Lung (tissue), 12 donors: ENCODE data around the gene IL21R. TPM values are rescaled to one million over a fixed set of nuclear protein-coding genes. Genes with fewer than 3 reads are reported as not detected.

ENCODE experiments used
- ATAC-seq: fragments of 200-7000 bp; cut with Tn5 transposase; one replicate; pipeline ENCODE4 v1.9.1; 2020; ENCODE audit warnings: moderate number of reproducible peaks; ENCODE audit not compliant: insufficient read depth, low FRiP score
- DNase-seq, 3 donors: peaks; one replicate each; pipeline ENCODE4 v3.0.0-alpha.2; 2013 to 2017
- H3K27ac ChIP-seq, 2 donors: one replicate each; pipeline ENCODE4 v1.5.1; 2013; ENCODE audit warnings: mild to moderate bottlenecking in 2 of 2, moderate library complexity in 2 of 2, control low read depth in 1 of 2, inconsistent platforms in 1 of 2, low read depth in 1 of 2, low read length in 1 of 2
- H3K27me3 ChIP-seq, 3 donors: one replicate each; pipeline ENCODE4 v1.5.1; 2013; ENCODE audit warnings: low read length in 2 of 3; ENCODE audit not compliant: control insufficient read depth in 3 of 3, insufficient read depth in 3 of 3
- H3K36me3 ChIP-seq, 4 donors: one replicate each; pipeline ENCODE4 v1.5.1; 2013; ENCODE audit warnings: low read length in 4 of 4, mild to moderate bottlenecking in 1 of 4, moderate library complexity in 1 of 4; ENCODE audit not compliant: control insufficient read depth in 4 of 4, insufficient read depth in 4 of 4
- H3K4me1 ChIP-seq, 5 donors: one replicate each; pipeline ENCODE4 v1.5.1; 2013; ENCODE audit warnings: low read length in 5 of 5, mild to moderate bottlenecking in 2 of 5, moderate library complexity in 1 of 5; ENCODE audit not compliant: control insufficient read depth in 5 of 5, insufficient read depth in 5 of 5
- H3K4me3 ChIP-seq: one replicate; pipeline ENCODE4 v1.5.1; 2013; ENCODE audit warnings: mild to moderate bottlenecking, control low read depth, moderate library complexity
- H3K9ac ChIP-seq, 2 donors: one replicate each; pipeline ENCODE4 v1.5.1; 2013; ENCODE audit warnings: low read length in 2 of 2, control low read depth in 1 of 2; ENCODE audit not compliant: insufficient read depth in 1 of 2
- H3K9me3 ChIP-seq, 4 donors: one replicate each; pipeline ENCODE4 v1.5.1; 2013; ENCODE audit warnings: low read length in 3 of 4, mild to moderate bottlenecking in 1 of 4, moderate library complexity in 1 of 4; ENCODE audit not compliant: control insufficient read depth in 4 of 4, insufficient read depth in 3 of 4
- WGBS, 2 donors: extraction: QIAGEN DNeasy Blood & Tissue Kit; methylation state at CpG; one replicate each; pipeline ENCODE4 v1.1.7; 2013; 5-methylcytosine and 5-hydroxymethylcytosine counted together
- polyA plus RNA-seq, 2 donors: library from polyadenylated mRNA; stranded (reverse); fragments of 200-250 nt; gene quantifications; one replicate each; pipeline ENCODE4 v1.2.1, GENCODE V29; 2013
- total RNA-seq, 2 donors: library from RNA; depleted of rRNA in 1 of 2; stranded (reverse); fragments of >200 nt in 1 of 2; gene quantifications; one replicate each; pipeline ENCODE4 v1.2.1, GENCODE V29; 2014 to 2021
- TF ChIP-seq, protein P1 (sequence below): IDR thresholded peaks from 2 replicates; pipeline ENCODE4 v1.5.1; 2012; ENCODE audit warnings: mild to moderate bottlenecking; ENCODE audit errors: control extremely low read depth, extremely low read depth
- donor health status: control.
- donor health status: control.
- donor health status: Bipolar disorder and iron deficiency.
- donor health status: healthy.
- donor health status: DM: yes; HTN: yes; CAD: no.

Gene IL21R
- total and polyA plus RNA-seq, 4 donors, result 1.0 to 6.3 (median 4.0) TPM

DNA sequence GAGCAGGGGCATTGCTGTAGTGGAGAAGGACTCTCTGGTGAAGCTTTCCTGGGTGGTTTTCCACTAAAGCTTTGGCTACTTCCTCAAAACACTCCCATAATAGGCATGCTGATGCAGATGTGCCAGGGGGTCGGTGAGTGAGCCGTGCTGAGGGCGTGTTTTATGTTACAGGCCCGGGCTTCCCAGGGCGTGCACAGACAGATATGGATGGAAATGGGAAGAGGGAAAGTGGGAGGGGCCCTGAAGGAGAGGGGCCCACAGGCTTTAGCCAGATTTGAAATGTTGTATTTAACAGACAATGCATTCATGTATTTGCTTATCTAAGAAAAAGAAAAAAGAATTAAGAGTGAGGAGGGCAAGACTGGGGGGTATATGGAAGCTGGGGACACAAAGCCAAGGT lies 56.3 kb downstream of the IL21R start:
- no peak for ATAC-seq
- Histone ChIP-seq H3K9me3 (no peaks in the 10 kb centered on the region), H3K27ac (no peak overlapping the region), H3K36me3 (peaks cover under 1 to 37% (median 15%) of the 10 kb centered on the region in 4 donors), H3K4me3 (no peak overlapping the region), H3K9ac (no peak overlapping the region), H3K4me1 (peaks cover 0 to 7% (median 0%) of the 10 kb centered on the region in 5 donors), H3K27me3 (no peaks in the 10 kb centered on the region)
- WGBS, 2 donors, result 64 to 65% methylated on average over 5 of the region's 5 CpGs
- no peak for DNase-seq
- TF ChIP-seq, protein P1, sequence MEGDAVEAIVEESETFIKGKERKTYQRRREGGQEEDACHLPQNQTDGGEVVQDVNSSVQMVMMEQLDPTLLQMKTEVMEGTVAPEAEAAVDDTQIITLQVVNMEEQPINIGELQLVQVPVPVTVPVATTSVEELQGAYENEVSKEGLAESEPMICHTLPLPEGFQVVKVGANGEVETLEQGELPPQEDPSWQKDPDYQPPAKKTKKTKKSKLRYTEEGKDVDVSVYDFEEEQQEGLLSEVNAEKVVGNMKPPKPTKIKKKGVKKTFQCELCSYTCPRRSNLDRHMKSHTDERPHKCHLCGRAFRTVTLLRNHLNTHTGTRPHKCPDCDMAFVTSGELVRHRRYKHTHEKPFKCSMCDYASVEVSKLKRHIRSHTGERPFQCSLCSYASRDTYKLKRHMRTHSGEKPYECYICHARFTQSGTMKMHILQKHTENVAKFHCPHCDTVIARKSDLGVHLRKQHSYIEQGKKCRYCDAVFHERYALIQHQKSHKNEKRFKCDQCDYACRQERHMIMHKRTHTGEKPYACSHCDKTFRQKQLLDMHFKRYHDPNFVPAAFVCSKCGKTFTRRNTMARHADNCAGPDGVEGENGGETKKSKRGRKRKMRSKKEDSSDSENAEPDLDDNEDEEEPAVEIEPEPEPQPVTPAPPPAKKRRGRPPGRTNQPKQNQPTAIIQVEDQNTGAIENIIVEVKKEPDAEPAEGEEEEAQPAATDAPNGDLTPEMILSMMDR, result no peak

DNA sequence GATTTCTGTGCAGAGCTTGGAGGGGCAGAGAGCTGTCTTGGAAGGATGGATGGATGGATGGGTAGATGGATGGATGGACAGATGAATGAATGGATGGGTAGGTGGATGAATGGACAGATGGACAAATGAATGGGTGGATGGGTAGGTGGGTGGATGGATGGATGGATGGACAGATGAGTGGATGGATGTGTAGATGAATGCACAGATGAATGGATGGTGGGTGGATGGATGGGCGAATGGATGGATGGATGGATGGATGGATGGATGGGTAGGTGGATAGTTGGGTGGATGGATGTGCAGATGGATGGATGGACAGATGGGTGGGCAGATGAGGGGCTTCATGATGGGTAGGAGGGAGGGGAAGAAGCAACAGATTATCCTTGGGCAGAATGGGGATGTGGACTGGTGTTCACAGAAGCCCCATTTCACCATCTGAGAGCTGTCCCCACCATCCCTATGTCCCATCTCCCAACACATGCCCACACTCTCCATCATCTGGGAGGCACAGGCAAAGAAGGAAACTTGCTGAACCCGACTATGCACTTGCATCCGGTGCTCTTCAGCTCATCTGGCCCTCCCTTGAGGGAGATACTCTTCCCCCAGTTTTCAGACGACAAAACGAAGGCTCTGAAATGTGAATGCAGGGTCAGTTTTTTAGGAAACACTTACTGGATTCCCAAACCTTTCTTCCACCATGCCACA lies 57.2 kb downstream of the IL21R start:
- Histone ChIP-seq H3K9ac (peak overlapping the region in 1 of 2 donors; percentile 4), H3K4me3 (no peak overlapping the region), H3K27ac (no peak overlapping the region), H3K9me3 (no peaks in the 10 kb centered on the region), H3K27me3 (no peaks in the 10 kb centered on the region), H3K36me3 (peaks cover 8 to 46% (median 15%) of the 10 kb centered on the region in 4 donors), H3K4me1 (peaks cover 0 to 7% (median 0%) of the 10 kb centered on the region in 5 donors)
- TF ChIP-seq, protein P1, result no peak
- no peak for ATAC-seq
- no peak for DNase-seq
- 91 to 94% methylated on average over 5 of the region's 5 CpGs for WGBS, 2 donors

DNA sequence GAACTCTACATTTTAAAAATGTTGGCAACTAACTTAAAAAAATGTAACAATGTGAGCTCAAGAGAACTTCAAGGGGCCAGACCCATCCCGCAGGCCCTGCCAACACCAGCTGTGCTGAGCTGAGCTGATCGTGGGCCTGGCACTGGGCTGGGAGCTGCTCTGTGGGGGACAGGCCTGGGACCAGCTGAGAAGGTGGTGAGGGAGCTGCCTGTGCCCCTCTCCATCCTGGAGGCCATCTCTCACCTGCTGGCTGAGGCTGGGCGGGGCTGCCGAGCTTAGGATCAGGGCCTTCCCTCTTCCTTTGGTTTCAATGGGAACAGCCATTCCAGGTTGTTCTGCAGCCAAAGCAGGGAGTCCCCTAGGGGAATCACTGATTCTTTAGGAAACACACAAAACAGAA lies 58.2 kb downstream of the IL21R start:
- peak overlapping the region in 1 of 2 donors; percentile 8 for H3K27ac ChIP-seq
- no peak overlapping the region for H3K4me3 ChIP-seq
- peaks cover 12 to 57% (median 19%) of the 10 kb centered on the region in 4 donors for H3K36me3 ChIP-seq
- no peak overlapping the region for H3K9ac ChIP-seq
- WGBS, 2 donors, result 77 to 93% methylated on average over 4 of the region's 4 CpGs
- H3K4me1 ChIP-seq, result peaks cover 0 to 7% (median 0%) of the 10 kb centered on the region in 5 donors
- TF ChIP-seq, protein P1, result no peak
- H3K27me3 ChIP-seq, result no peaks in the 10 kb centered on the region
- H3K9me3 ChIP-seq, result no peaks in the 10 kb centered on the region
- DNase-seq (no peak), ATAC-seq (no peak)
